CD4-positive, alpha-beta T cell treated with Interleukin-15 for 4 hours (primary cell): ENCODE results near the gene NEURL4.
A peak's percentile ranks its signal among the peaks of the same experiment; 100 is the strongest.
"Not testable (repeated sequence)": the region's sequence is repeated elsewhere in the genome, so short reads cannot be mapped to it uniquely, and the experiment has no call there.

Experiments used
- DNase-seq: peaks from one replicate; pipeline ENCODE4 v3.0.0-alpha.2; 2020; ENCODE audit warnings: low spot score

NEURL4 gene

GRCh38 chr17:7328840-7329373 is at the start of gene NEURL4:
Gene NEURL4 (minus strand): TSS chr17:7329335. CDS start chr17:7329312, 23 bp downstream.
- no peak for DNase-seq

- no peak for DNase-seq
Observed at GRCh38 chr17:7374353-7374752, 45.2 kb upstream of the NEURL4 start.

- DNase-seq = no peak
Observed at GRCh38 chr17:7370853-7371252, 41.7 kb upstream of the NEURL4 start.

GRCh38 chr17:7369825-7370224 is 40.7 kb upstream of the NEURL4 start:
- DNase-seq = no peak

GRCh38 chr17:7368599-7368994 is 39.5 kb upstream of the NEURL4 start:
- not testable (repeated sequence) for DNase-seq

- DNase-seq = no peak
Observed at GRCh38 chr17:7367918-7368598, 38.9 kb upstream of the NEURL4 start.

GRCh38 chr17:7367083-7367482 is 37.9 kb upstream of the NEURL4 start:
- DNase-seq = no peak

GRCh38 chr17:7365963-7366362 is 36.8 kb upstream of the NEURL4 start:
- not testable (repeated sequence) for DNase-seq

- no peak for DNase-seq
Observed at GRCh38 chr17:7363311-7363710, 34.2 kb upstream of the NEURL4 start.

- DNase-seq = no peak
Observed at GRCh38 chr17:7361906-7362305, 32.8 kb upstream of the NEURL4 start.

GRCh38 chr17:7357381-7357780 is 28.2 kb upstream of the NEURL4 start:
- no peak for DNase-seq

GRCh38 chr17:7356756-7357155 is 27.6 kb upstream of the NEURL4 start:
- DNase-seq = no peak

GRCh38 chr17:7356072-7356549 is 27.0 kb upstream of the NEURL4 start:
- DNase-seq = peak; percentile 88

- no peak for DNase-seq
Observed at GRCh38 chr17:7355573-7355972, 26.4 kb upstream of the NEURL4 start.

- DNase-seq = no peak
Observed at GRCh38 chr17:7355053-7355452, 25.9 kb upstream of the NEURL4 start, which contains the start of gene TMEM95. Gene TMEM95 (plus strand): TSS chr17:7355156. CDS start chr17:7355205, 49 bp downstream.

- peak; percentile 70 for DNase-seq
Observed at GRCh38 chr17:7354262-7354843, 25.2 kb upstream of the NEURL4 start.

- no peak for DNase-seq
Observed at GRCh38 chr17:7352910-7353635, 23.9 kb upstream of the NEURL4 start.

- peak; percentile 11 for DNase-seq
Observed at GRCh38 chr17:7352503-7352889, 23.4 kb upstream of the NEURL4 start.

GRCh38 chr17:7351665-7352502 is 22.7 kb upstream of the NEURL4 start, which contains the start of gene KCTD11:
Gene KCTD11 (plus strand): TSS chr17:7352162.
- peak; percentile 81 for DNase-seq

GRCh38 chr17:7348478-7349242 is 19.5 kb upstream of the NEURL4 start:
- no peak for DNase-seq
